ENCODE results near the gene AKR1C1. TPM values are rescaled to one million over a fixed set of nuclear protein-coding genes. Genes with fewer than 3 reads are reported as not detected.
"Not testable (repeated sequence)": the region's sequence is repeated elsewhere in the genome, so short reads cannot be mapped to it uniquely, and the experiment has no call there.

AKR1C1 gene
- total and polyA plus RNA-seq, 2 of the 4 experiments (the other 2 are of a cell fraction): 5.0 to 5.4 TPM

DNA sequence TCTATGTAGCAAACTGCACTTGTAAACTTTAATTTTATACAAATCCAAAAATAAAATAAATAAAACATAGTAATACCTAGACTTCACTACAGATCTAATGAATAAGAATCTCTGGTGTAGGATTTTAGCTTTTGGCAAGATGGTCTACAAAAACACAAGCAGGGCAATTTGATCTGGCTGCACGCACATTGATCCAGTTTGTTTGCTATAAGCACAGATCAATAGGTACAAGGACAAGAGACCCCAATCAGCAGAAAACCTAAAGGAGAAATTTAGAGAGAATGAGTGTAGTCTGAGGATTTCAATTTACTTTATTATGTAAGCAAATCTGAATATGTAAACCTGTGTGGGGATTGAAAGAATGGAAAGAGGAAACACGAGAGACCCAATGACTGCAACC, 48.2 kb downstream of the AKR1C1 start:
- H3K4me3 ChIP-seq (ENCODE audit: insufficient read depth, low read depth, low read length); H2BK5ac ChIP-seq (ENCODE audit: low read depth, low read length, poor library complexity, severe bottlenecking); H3K18ac ChIP-seq (ENCODE audit: low read depth, low read length); ATAC-seq (ENCODE audit: low read depth); H3K9me3 ChIP-seq (ENCODE audit: control insufficient read depth, insufficient read depth, low read length); H2BK15ac ChIP-seq (ENCODE audit: low read depth, low read length); H3K27ac ChIP-seq (ENCODE audit: insufficient read depth, low read length); H3K9me1 ChIP-seq (ENCODE audit: insufficient read depth, low read length); DNase-seq; dilution Hi-C loops (cut with HindIII; ENCODE audit: low sequenced_read_pairs, unreplicated experiment); H4K20me1 ChIP-seq (ENCODE audit: insufficient read depth, low read length); H2AK9ac ChIP-seq (replicated peaks; ENCODE audit: low read depth, low read length, poor library complexity); H3K4me2 ChIP-seq (ENCODE audit: low read depth, low read length); H2AK5ac ChIP-seq (ENCODE audit: low read depth, low read length); H3K9ac ChIP-seq (ENCODE audit: low read depth, low read length); H2AFZ ChIP-seq (replicated peaks; ENCODE audit: low read length, poor library complexity); H3K4ac ChIP-seq (ENCODE audit: low read depth, low read length); POLR2A ChIA-PET (ENCODE audit: unreplicated experiment); H3K27me3 ChIP-seq (ENCODE audit: control insufficient read depth, insufficient read depth, low read length); H3K56ac ChIP-seq (ENCODE audit: extremely low read depth, insufficient read depth, low read length); H3K14ac ChIP-seq (replicated peaks; ENCODE audit: low read depth, low read length); intact Hi-C loops (cut with micrococcal nuclease); H4K91ac ChIP-seq (ENCODE audit: insufficient read depth, low read depth, low read length); H3K79me1 ChIP-seq (ENCODE audit: low read depth in 1 of 2, low read length in 2 of 2); H2BK120ac ChIP-seq (ENCODE audit: low read depth, low read length); H2BK20ac ChIP-seq (ENCODE audit: low read depth, low read length); H3K36me3 ChIP-seq (ENCODE audit: control insufficient read depth, insufficient read depth, low read length); H3K4me1 ChIP-seq (ENCODE audit: control insufficient read depth, insufficient read depth, low read length); H3K23ac ChIP-seq (ENCODE audit: low read depth, low read length); in situ Hi-C loops (cut with MboI; ENCODE audit: low sequenced_read_pairs); H4K8ac ChIP-seq (ENCODE audit: low read depth in 2 of 2, low read length in 2 of 2); H4K5ac ChIP-seq (ENCODE audit: low read depth, low read length); BruUV-seq (replicated peaks): not testable (repeated sequence)
- CTCF ChIA-PET: interaction anchor here (1.6 kb wide), 1 partner anchor 162 kb away, joined by 4 read pairs; no protein-coding TSS in a partner anchor
- no CpG with 5 or more reads among the region's 2 CpGs for WGBS, 2 experiments (ENCODE audit: extremely low coverage in 2 of 2, insufficient read length in 1 of 2)

Data from IMR-90 (cell line).